NCI-H187 treated with DMSO at 0.1 percent for 48 hours (cell line): Measurements from ENCODE around the gene PRKRA.
"Not testable (repeated sequence)": the region's sequence is repeated elsewhere in the genome, so short reads cannot be mapped to it uniquely, and the experiment has no call there.

Experiments used
- DNase-seq: peaks from one replicate; lab custom pipeline; 2025; lab: John Stamatoyannopoulos, UW

Gene PRKRA

GRCh38 chr2:178413472-178414265, 37.3 kb downstream of the PRKRA start:
- DNase-seq, result no peak

- not testable (repeated sequence) for DNase-seq
Measured at GRCh38 chr2:178412453-178412852, 38.5 kb downstream of the PRKRA start.

- no peak for DNase-seq
Measured at GRCh38 chr2:178412047-178412446, 38.9 kb downstream of the PRKRA start.

GRCh38 chr2:178409261-178409660, 41.7 kb downstream of the PRKRA start:
- DNase-seq, result no peak

- no peak for DNase-seq
Measured at GRCh38 chr2:178404368-178404767, 46.6 kb downstream of the PRKRA start.

- DNase-seq, result no peak
Measured at GRCh38 chr2:178403671-178404306, 47.2 kb downstream of the PRKRA start.

GRCh38 chr2:178401994-178402437, 49.0 kb downstream of the PRKRA start:
- no peak for DNase-seq

GRCh38 chr2:178397002-178397605, 53.9 kb downstream of the PRKRA start:
- no peak for DNase-seq

- DNase-seq, result no peak
Measured at GRCh38 chr2:178395941-178396570, 54.9 kb downstream of the PRKRA start.

- DNase-seq, result no peak
Measured at GRCh38 chr2:178395295-178395694, 55.7 kb downstream of the PRKRA start.

GRCh38 chr2:178394859-178395258, 56.1 kb downstream of the PRKRA start:
- no peak for DNase-seq

GRCh38 chr2:178392215-178392614, 58.8 kb downstream of the PRKRA start:
- DNase-seq, result no peak

- DNase-seq, result no peak
Measured at GRCh38 chr2:178391701-178392100, 59.3 kb downstream of the PRKRA start.

- no peak for DNase-seq
Measured at GRCh38 chr2:178388287-178388686, 62.7 kb downstream of the PRKRA start.

GRCh38 chr2:178386986-178387597, 63.9 kb downstream of the PRKRA start:
- no peak for DNase-seq

GRCh38 chr2:178385595-178386148, 65.3 kb downstream of the PRKRA start:
- no peak for DNase-seq

- no peak for DNase-seq
Measured at GRCh38 chr2:178383718-178384117, 67.3 kb downstream of the PRKRA start.
